ENCODE measurements around the gene IRF4.

GRCh38 chr6:398558-399078, 7.1 kb downstream of the IRF4 start:
- TF ChIP-seq CTCF (IDR thresholded peaks at IDR 0.05 in 8 of 11, conservative IDR thresholded peaks at IDR 0.05 in 3 of 11) (no peak), POLR2AphosphoS5 (IDR thresholded peaks at IDR 0.05) (peak in 1 of 3 donors; percentile 17)
